GM21367 (cell line): Measurements from ENCODE around the gene TOMM6.
A peak's percentile ranks its signal among the peaks of the same experiment; 100 is the strongest.

Experiments used
- ATAC-seq: cut with Tn5 transposase; IDR thresholded peaks from one replicate; pipeline ENCODE4 v1.9.1; 2021; ENCODE audit not compliant: unreplicated experiment

Gene TOMM6

DNA sequence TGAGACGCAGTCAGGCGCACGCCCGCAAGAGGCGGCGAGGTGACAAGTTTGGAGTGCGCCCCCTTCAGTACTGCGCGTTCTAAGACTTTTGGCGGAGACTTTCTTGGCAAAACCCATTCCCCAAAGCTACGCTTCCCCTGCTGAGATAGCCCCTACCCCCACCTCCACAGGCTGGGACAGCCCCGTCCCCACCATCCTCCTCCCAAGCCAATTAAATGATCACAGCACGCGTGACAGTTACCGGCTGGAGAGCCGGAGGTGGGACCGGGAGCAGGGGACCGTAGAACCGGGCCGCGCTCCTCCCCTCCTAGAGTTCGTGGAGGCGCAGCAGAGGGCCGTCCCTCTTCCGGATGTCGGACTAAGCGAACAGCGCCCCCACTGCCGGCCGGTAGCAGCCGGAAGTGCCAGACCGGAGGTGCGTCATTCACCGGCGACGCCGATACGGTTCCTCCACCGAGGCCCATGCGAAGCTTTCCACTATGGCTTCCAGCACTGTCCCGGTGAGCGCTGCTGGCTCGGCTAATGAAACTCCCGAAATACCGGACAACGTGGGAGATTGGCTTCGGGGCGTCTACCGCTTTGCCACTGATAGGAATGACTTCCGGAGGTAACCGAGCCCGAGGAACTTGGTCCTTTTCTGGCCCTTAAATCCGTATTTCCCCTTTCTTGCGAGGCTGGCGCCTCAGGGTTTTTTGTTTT is at the start of gene TOMM6:
TOMM6 (plus strand) TSS at position 476 of the 699 bp plus-strand sequence; CDS start at position 480, 4 bp downstream.
- peak; percentile 62 for ATAC-seq

DNA sequence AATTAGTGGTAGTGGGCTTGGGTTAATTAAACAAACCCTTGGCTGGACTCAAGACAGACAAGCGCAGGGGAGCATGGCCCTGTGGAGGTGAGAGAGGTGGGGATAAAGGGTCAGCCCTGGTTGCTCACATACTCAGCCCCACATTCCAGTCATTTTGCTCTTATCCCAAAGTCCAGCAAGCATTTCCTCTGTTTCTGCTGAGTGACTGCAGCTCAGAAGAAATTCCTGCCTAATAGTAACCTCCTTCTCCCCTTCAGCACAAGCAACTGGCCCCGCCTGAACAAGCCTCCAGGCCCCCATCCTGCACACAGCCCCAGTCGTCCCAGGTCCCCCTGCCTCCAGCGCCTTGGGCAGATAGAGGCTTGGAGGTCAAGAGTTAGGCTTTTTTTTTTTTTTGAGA is 48.5 kb upstream of the TOMM6 start:
- ATAC-seq: no peak

DNA sequence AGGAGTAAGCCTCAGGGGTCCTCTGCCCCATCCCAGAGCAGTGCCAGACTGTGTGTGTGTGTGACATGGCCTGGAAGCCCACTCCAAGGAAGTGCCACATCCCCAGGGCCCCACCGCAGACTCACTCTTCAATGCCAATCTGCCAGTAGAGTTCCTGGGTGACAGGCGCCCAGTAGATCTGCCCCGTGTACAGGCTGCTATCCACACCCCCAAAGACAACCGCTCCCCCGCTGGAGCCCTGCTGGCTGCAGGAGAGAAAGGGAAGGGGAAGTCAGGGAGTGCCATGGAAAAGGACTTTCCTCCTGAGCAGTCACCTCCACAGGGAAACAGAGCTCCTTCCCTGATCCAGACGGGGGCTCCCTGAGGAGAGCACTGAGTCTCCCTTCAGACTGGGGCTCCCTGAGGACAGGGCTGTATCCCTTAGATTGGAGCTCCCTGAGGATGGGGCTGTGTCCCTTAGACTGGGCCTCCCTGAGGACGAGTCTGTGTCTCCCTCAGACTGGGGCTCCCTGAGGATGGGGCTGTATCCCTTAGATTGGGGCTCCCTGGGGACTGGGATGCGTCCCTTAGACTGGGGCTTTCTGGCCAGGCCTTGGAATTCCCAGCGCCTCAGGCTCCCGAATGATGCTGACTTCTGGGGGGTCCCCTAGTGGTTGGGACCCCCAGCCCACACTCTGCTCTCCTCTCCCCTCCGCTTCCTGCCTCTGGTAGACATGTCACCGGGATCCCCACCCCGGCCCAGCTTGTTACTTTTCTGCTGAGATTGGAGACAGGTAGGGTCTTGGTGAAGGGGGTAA is 46.9 kb upstream of the TOMM6 start:
- no peak for ATAC-seq

DNA sequence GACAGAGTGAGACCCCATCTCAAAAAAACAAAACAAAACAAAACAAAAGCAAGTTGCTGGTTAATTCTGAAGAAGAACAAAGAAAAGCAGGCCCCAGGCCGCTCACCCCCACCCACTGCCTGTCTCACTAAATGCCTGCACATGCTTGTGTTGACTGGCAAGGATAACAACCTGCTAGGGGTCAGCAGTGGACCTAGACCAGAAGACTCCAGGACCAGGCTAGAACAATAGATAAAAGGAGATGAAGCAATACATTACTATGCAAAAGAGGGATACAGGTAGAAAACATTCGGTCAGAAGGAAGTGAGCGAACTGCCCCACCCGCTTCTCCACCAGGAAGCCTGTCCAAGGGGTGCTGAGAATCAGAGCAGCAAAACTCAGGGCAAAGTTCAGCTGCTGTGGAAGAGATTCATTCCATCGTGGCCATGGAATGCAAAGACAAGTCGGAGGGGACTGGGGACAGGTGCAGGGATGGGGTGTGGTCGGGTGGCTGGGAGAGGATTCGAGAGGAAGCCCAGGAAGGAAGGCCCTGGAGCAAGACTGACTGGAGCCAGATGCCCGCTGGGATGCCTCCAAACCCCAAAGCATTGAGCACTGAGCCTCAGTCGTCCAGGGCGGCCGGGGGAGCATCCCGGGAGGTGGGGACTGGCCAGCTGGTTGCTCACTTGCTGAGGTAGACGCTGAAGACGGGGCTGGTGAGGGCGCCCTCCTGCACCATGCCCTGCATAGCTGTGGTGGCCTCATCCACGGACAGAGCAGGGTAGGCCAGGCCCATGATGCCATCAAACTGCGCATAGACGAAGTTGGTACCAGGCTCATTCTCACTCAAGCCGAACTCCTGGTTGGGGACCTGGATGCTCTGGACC is 45.6 kb upstream of the TOMM6 start:
- no peak for ATAC-seq

DNA sequence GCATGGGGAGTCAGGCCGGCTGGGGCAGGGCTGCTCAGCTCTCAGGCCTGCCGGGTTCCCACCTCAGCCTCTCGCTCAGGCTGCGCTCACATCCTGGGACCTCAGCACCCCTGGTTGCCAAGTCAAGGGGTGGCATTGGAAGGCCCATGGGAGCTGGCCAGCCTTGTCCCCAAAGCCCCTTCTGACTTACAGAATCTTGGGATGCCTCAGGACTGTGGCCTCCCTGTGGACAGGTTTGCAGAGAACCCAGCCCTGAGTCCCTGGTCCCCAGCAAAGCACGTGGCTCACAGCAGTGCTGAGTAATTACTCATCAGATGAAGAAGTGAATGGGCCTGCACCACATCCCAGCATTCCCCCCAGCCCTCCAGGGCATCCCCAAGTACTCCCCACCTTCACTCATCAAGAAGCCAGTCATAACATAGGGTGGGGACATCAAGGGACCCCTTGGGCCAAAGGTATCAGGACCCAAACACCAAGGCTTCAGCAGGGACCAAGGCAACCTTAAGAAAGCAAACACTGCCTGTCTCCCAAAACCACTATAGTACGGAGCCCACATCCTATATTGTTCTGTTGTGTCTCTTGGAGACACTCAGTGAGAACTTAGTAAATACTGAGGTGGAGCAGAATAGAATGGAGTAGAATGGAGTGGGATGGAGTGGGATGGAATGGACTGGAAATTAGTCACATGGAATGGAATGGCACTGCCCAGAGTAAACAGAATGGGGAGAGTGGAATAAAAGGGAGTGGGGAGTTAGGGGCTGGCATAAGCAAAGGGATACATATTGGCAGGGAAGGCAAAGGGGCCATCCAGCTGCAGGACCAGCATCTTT is 43.9 kb upstream of the TOMM6 start:
- no peak for ATAC-seq

DNA sequence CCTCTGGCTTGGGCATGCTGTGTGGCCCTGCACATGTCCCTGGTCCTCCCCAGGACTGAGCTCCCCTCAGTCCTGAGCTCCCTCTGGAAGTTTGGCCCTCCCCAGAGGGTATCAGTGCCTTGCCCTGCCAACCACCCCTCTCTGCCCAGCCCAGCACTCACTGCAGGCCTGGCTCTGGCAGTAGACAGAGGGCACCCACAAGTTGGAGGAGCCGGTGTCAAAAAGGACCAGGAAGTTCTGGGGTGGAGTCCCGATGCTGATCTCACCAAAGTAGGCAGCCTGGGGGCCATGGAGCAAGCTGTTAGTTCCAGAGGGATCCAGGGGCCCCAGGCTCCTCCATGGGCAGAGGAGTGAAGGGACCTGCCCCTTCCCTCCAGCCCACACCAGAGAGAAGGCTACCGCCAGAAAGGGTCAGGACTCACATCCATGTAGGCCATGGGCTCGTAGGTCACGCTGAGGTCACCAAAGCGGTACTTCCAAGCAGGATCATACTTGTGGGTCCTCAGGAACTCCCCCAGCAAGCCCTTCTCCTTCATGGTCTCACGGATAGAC is 43.2 kb upstream of the TOMM6 start:
- no peak for ATAC-seq

DNA sequence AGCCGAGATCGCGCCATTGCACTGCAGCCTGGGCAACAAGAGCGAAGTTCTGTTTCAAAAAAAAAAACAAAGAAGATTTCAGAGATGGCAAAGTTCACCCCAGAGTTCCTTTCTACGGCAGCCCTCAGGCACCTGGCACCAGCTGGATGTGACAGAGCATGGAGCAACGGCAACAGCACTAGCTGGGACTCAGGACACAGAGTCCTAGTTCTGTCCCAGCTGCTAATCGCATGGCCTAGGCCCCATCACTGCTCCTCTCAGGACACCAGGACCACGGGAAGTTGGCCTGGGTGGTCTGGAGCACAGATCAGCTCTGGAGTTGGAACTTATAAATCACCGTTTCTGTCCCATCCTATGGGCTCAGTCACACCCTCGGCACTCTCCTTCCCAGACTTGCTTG is 41.4 kb upstream of the TOMM6 start:
- no peak for ATAC-seq

DNA sequence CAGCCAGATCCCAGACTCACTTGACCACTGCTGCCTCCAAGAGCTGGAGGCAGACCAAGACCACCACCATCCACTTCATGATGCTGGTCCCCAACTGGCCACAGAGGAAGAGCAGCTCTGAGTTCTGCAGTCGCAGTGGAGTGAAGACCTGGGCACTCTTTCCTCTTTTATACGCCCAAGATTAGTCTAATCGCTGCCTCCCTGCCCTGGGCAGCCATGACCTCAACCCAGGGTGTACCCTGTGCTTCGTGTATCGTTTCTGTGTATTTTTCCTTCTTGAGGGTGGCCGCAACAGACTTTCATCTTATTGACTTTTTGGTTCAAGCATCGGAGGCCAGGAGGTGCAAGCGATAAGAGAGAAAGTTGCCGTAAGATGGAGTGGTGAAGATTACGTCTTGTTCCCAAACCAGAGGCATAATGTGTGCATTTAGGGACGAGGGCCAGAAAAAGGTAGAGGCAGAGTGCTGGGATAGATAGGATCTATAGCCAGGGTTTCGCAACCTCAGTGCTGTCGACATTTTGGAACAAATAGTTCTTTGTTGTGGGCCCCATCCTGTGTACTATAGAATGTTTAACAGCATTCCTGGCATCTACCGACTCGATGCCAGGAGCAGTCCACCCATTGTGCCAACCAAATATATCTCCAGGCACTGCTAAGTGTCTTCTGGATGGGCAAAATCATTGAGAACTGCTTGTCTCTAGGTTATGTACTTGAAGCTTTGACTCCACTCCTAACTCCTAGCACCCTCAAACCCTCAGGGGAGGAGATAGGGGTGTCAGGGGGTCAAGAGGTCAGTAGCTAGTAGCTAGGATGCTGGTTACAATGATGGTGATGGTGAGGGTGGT is 40.0 kb upstream of the TOMM6 start, which contains the start of gene PGC:
PGC (minus strand) TSS at position 142 of the 846 bp plus-strand sequence; CDS start at position 79, 63 bp downstream.
- ATAC-seq: no peak

DNA sequence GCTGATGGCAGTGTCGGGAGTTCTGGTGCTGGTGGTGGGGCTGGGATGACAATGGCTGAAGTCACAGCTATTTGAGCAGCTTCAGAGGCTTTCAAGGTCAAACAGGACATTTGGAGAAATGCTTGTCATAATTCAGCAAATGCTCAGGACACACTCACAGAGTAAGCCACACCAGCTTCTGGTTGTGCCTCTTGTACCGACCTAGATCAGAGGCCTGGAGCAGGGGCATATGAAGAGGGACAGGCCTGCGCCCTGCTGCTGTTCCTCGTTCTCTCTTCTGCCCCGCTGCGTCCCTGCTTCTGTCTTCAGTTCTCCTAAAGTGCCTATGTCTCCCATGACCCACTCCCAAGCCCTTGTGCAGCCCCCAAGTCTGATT is 39.4 kb upstream of the TOMM6 start:
- no peak for ATAC-seq

DNA sequence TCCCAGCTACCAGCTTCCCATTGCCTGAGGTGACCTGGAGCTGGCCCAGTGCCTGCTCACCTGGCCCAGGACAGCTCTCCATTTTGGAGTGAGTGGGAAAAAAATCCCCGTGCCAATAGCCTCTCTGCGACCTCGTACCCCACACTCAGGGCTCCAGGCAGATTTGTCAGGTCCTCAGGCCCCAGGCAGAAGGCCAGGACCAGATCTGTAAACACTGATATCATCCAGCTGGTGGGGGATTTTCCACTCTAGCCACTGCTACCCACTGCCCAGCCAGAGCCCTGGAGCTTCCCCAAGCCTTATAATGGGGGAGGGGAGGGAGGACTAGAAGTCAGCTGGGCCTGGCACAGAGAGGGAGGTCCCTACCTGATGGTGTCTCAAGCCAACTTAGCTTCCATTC is 39.0 kb upstream of the TOMM6 start:
- ATAC-seq: no peak

DNA sequence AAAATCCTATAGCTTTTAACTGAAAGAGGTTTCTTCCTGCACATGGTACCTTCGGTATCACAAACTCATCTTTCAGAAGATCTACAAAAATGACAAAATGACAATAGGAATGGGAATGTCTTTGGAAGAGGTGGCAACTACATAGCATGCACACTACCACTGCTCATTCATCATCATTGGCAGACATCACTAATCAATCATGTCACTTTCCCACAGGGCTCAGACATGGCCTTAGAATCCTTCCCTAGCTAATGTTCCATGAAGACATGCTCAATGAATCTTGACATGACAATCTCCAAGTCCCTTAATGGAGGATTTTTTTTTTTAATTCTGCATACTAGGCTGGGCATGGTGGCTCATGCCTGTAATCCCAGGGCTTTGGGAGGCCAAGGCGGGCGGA is 37.1 kb upstream of the TOMM6 start:
- no peak for ATAC-seq

DNA sequence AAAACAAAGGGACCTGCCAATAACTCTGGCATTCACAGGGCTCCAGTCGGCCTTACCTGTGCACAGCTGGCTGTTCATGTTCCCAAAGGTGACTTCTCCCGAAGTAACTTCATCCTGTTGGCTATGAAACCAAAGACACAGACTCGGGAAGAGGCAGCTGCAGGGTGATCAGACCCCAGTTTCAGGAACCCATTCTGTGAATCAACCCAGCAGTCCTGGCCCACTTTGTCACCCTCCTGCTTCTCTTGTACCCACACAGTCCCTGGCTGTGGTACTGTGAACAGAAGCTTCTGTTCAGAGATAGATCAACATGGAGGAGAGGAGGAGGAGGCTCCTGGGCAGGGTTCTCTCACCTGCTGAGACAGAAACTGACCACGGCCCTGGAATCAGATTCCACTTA is 31.6 kb upstream of the TOMM6 start:
- ATAC-seq: no peak

DNA sequence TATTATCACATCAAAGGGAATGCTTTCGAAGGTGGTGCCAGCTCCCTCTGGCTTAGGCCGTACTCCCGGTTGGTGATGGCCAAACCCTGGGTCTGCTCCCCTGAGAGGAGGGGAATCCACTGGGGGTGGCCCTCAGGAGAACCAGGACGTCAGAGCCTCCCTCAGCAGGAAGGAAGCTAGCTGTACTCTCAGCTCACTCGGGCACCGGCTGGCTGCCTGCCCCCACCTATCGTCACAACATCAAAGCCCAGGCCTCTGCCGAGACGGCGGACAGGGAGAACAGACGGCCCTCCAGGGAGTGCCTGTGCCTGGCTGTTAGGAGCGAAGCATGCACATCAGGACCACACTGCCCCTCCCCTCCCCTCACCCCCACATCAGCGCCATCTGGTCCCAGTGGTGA is 31.1 kb upstream of the TOMM6 start:
- no peak for ATAC-seq

DNA sequence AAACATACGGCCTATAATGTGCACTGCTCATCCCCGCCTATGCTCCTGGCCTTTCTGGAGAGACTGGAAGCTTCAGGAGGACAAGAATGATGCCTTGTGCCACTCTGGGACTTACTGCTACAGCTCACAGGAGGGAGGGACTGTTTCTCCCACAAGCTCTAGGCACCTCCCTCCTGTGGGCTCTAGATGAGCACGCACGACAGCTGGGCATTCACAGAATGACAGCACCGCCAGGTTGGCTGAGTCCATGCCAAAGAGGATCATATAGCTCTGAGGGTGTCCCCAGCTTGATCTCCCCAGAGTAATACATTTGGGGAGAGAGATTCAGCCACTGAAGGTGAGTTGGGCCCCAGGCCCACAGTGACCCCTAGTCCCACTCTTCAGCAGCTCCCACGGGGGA is 30.2 kb upstream of the TOMM6 start:
- no peak for ATAC-seq

DNA sequence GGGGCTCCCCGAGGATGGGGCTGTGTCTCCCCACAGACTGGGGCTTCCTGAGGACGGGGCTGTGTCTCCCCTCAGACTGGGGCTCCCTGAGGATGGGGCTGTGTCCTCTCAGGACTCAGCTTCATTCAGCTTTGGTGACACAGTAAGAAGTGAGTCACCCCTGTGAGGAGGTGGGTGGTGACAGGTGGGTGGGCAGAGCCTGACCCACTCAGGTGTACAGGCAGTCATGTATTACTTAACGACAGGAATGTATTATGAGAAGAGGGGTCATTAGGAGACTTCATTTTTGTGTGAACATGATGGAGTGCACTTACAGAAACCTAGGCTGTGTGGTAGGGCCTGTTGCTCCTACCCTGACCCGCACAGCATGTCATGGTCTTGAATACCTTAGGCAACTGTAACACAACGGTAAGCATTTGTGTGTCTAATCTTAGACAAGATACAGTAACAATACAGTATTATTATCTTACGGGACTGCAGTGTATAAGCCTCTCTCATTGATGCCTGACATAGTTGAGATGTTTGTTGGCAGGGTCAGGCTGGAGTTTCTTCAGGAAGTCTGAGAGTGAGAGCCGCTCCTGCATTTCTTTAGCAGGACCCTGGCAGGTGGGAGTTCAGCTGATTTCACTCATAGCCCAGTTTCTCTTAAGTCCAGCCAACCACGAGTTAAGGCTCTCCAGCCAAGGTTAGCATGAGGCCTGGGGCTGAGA is 29.4 kb upstream of the TOMM6 start:
- no peak for ATAC-seq

DNA sequence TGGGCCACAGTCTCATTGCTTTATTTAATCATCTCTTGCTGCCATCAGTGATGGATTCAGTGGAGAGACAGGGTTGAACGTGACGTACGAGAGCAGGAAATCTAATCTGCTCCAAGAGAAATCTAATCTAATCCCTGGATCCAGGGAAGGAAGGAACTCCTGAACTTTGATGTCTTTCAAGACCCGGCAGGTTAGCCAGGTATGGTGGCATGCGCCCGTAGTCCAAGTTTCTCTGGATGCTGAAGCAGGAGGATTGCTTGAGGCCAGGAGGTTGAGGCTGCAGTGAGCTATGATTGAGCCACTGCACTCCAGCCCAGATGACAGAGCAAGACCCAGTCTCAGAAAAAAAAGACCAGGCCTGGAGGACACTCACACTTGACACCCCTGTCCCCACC is 28.9 kb upstream of the TOMM6 start:
- no peak for ATAC-seq

DNA sequence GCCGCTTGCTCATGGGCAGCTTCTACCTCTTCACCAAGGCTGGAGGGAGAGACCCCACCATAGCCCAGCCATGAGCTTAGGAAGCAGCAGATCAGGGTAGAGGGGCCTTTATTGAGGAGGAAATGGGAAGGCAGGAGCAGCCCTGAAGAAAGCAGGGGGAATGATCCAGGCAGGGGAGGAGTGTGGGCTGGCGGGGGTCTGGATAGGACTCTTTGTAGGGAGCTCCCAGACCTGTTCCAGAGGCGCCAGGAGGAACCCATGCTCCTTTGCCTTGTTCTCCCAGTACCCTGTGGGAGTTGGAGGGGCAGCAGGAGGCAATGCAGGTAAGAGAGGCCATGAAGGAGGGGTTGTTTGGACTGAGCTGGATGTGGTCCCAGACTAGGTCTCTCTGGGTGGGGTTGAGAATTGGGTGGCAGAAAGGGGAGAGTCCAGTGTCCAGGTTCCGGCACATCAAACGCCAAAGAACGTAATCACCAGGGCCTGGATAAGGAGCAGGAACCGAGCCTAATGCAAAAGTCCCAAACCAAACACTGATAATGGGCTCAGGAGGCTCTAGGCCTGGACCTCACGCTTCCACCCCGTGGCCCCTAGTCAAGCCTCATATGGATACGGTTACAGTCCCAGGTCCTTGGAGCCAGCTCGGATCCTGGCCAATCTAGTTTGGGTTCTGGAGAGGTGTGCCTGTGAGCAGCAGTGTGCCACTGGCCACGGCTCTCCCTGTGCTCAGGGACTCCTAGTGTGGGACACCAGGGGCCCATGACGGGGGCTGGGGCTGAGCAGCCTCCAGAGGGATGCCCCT is 28.2 kb upstream of the TOMM6 start:
- no peak for ATAC-seq
